Stomach (tissue), 4 donors: Measurements from ENCODE around the gene ZNF285.

ENCODE experiments used
- CTCF ChIP-seq, 7 experiments: fragments of 450-650 bp in 4 of 7; fragments of 200-600 bp in 3 of 7; sonication (generic) in 3 of 7; IDR thresholded peaks; one replicate each; pipeline ENCODE4 v1.5.1; 2016 to 2019; ENCODE audit warnings: antibody characterized with exemption in 7 of 7, control low read depth in 2 of 7, mild to moderate bottlenecking in 1 of 7
- POLR2A ChIP-seq, 4 donors: fragments of 450-650 bp; IDR thresholded peaks; one replicate each; pipeline ENCODE4 v1.6.1; 2016; ENCODE audit warnings: antibody characterized with exemption in 4 of 4, control low read depth in 2 of 4, mild to moderate bottlenecking in 1 of 4, moderate library complexity in 1 of 4
- POLR2AphosphoS5 ChIP-seq, 3 donors: sonication (generic); formaldehyde crosslinking; IDR thresholded peaks; one replicate each; pipeline ENCODE4 v1.6.1; 2016; ENCODE audit warnings: antibody characterized with exemption in 3 of 3

GRCh38 chr19:44435441-44435840, 34.0 kb upstream of the ZNF285 start:
- TF ChIP-seq CTCF (IDR thresholded peaks at IDR 0.05) = no peak
- TF ChIP-seq POLR2AphosphoS5 (IDR thresholded peaks at IDR 0.05) = no peak
- no peak for TF ChIP-seq POLR2A (IDR thresholded peaks at IDR 0.05)
